Activated T-cell treated with anti-CD3 and anti-CD28 coated beads, Interleukin-2, amount 50 U/mL, for 4 hours (primary cell): ENCODE measurements around the gene GMDS. TPM values are rescaled to one million over a fixed set of nuclear protein-coding genes. Genes with fewer than 3 reads are reported as not detected.

ENCODE experiments used
- ATAC-seq, 2 donors: fragments of 200-7000 bp; cut with Tn5 transposase; one replicate each; pipeline ENCODE4 v1.10.0; 2021
- DNase-seq: peaks from one replicate; pipeline ENCODE4 v3.0.0-alpha.2; 2020
- H3K27me3 Mint-ChIP-seq: one replicate; pipeline ENCODE4 v1.8.0; 2021; ENCODE audit warnings: low read depth, mixed read lengths
- H3K36me3 Mint-ChIP-seq: one replicate; pipeline ENCODE4 v1.8.0; 2022; ENCODE audit warnings: mixed read lengths; ENCODE audit not compliant: insufficient read depth
- H3K4me1 Mint-ChIP-seq: one replicate; pipeline ENCODE4 v1.8.0; 2021; ENCODE audit warnings: low read depth, mixed read lengths
- H3K4me3 Mint-ChIP-seq: one replicate; pipeline ENCODE4 v1.8.0; 2021; ENCODE audit warnings: mild to moderate bottlenecking, moderate library complexity, mixed read lengths
- H3K9me3 Mint-ChIP-seq: one replicate; pipeline ENCODE4 v1.8.0; 2021; ENCODE audit warnings: mixed read lengths
- total RNA-seq, 3 donors: library from RNA; stranded (reverse); gene quantifications; one replicate each; pipeline ENCODE4 v1.2.1, GENCODE V29; 2021

The GMDS gene
- total RNA-seq, 3 donors from 2014 or later, result 38.9 to 48.0 (median 43.9) TPM

- H3K9me3 Mint-ChIP-seq, result no peaks in the 10 kb centered on the region
- H3K4me1 Mint-ChIP-seq, result peaks cover 13% of the 10 kb centered on the region
- no peak for DNase-seq
Observed at GRCh38 chr6:2133716-2134310, 111.6 kb downstream of the GMDS start.

GRCh38 chr6:2132916-2133315 lies 112.5 kb downstream of the GMDS start:
- H3K4me3 Mint-ChIP-seq, result no peak overlapping the region
- no peak for DNase-seq
- H3K9me3 Mint-ChIP-seq, result no peaks in the 10 kb centered on the region
- H3K27me3 Mint-ChIP-seq, result no peaks in the 10 kb centered on the region
- ATAC-seq, result no peak
- H3K4me1 Mint-ChIP-seq, result peaks cover 18% of the 10 kb centered on the region
- no peaks in the 10 kb centered on the region for H3K36me3 Mint-ChIP-seq

More at GRCh38 chr6:2133716-2134310, 111.6 kb downstream of the GMDS start:
- H3K27me3 Mint-ChIP-seq, result no peaks in the 10 kb centered on the region
- no peaks in the 10 kb centered on the region for H3K36me3 Mint-ChIP-seq
- H3K4me3 Mint-ChIP-seq, result no peak overlapping the region
- no peak for ATAC-seq

- Mint-ChIP-seq H3K4me3 (no peak overlapping the region), H3K9me3 (no peaks in the 10 kb centered on the region), H3K36me3 (no peaks in the 10 kb centered on the region), H3K4me1 (peaks cover 23% of the 10 kb centered on the region), H3K27me3 (no peaks in the 10 kb centered on the region)
- DNase-seq (no peak), ATAC-seq (no peak)
Observed at GRCh38 chr6:2132416-2132815, 113.0 kb downstream of the GMDS start.

GRCh38 chr6:2129182-2129621 lies 116.2 kb downstream of the GMDS start:
- ATAC-seq (no peak), DNase-seq (no peak)
- Mint-ChIP-seq H3K4me3 (peak overlapping the region; percentile 10), H3K4me1 (peaks cover 31% of the 10 kb centered on the region), H3K36me3 (peaks cover 2% of the 10 kb centered on the region), H3K27me3 (no peaks in the 10 kb centered on the region), H3K9me3 (no peaks in the 10 kb centered on the region)

- ATAC-seq, result peak; percentile 86
- Mint-ChIP-seq H3K36me3 (peaks cover 7% of the 10 kb centered on the region), H3K9me3 (no peaks in the 10 kb centered on the region), H3K4me1 (peaks cover 31% of the 10 kb centered on the region), H3K4me3 (no peak overlapping the region), H3K27me3 (no peaks in the 10 kb centered on the region)
- DNase-seq, result peak; percentile 11
Observed at GRCh38 chr6:2127484-2127911, 117.9 kb downstream of the GMDS start.

GRCh38 chr6:2126351-2126750 lies 119.1 kb downstream of the GMDS start:
- no peaks in the 10 kb centered on the region for H3K9me3 Mint-ChIP-seq
- peaks cover 31% of the 10 kb centered on the region for H3K4me1 Mint-ChIP-seq
- DNase-seq (no peak), ATAC-seq (no peak)
- H3K36me3 Mint-ChIP-seq, result peaks cover 10% of the 10 kb centered on the region
- no peaks in the 10 kb centered on the region for H3K27me3 Mint-ChIP-seq
- no peak overlapping the region for H3K4me3 Mint-ChIP-seq

- Mint-ChIP-seq H3K27me3 (no peaks in the 10 kb centered on the region), H3K4me3 (no peak overlapping the region), H3K36me3 (peaks cover 15% of the 10 kb centered on the region), H3K9me3 (no peaks in the 10 kb centered on the region), H3K4me1 (peaks cover 28% of the 10 kb centered on the region)
- ATAC-seq, result no peak
- DNase-seq, result no peak
Observed at GRCh38 chr6:2125158-2125557, 120.2 kb downstream of the GMDS start.

GRCh38 chr6:2124260-2124709 lies 121.1 kb downstream of the GMDS start:
- no peak for DNase-seq
- no peaks in the 10 kb centered on the region for H3K27me3 Mint-ChIP-seq
- H3K4me3 Mint-ChIP-seq, result no peak overlapping the region
- H3K9me3 Mint-ChIP-seq, result no peaks in the 10 kb centered on the region
- ATAC-seq, result no peak
- peaks cover 25% of the 10 kb centered on the region for H3K4me1 Mint-ChIP-seq
- H3K36me3 Mint-ChIP-seq, result peaks cover 15% of the 10 kb centered on the region

- Mint-ChIP-seq H3K4me3 (no peak overlapping the region), H3K4me1 (no peaks in the 10 kb centered on the region), H3K9me3 (no peaks in the 10 kb centered on the region), H3K27me3 (no peaks in the 10 kb centered on the region), H3K36me3 (peaks cover 15% of the 10 kb centered on the region)
- ATAC-seq, result no peak
- DNase-seq, result no peak
Observed at GRCh38 chr6:2120912-2121311, 124.5 kb downstream of the GMDS start.

- no peak overlapping the region for H3K4me3 Mint-ChIP-seq
- no peak for ATAC-seq
Observed at GRCh38 chr6:2119275-2119674, 126.1 kb downstream of the GMDS start.

GRCh38 chr6:2118136-2118535 lies 127.3 kb downstream of the GMDS start:
- no peak for DNase-seq
- Mint-ChIP-seq H3K27me3 (no peaks in the 10 kb centered on the region), H3K4me3 (no peak overlapping the region), H3K36me3 (peaks cover 23% of the 10 kb centered on the region), H3K9me3 (no peaks in the 10 kb centered on the region), H3K4me1 (no peaks in the 10 kb centered on the region)
- ATAC-seq, result no peak

More at GRCh38 chr6:2119275-2119674, 126.1 kb downstream of the GMDS start:
- DNase-seq, result no peak
- no peaks in the 10 kb centered on the region for H3K27me3 Mint-ChIP-seq
- no peaks in the 10 kb centered on the region for H3K9me3 Mint-ChIP-seq
- peaks cover 17% of the 10 kb centered on the region for H3K36me3 Mint-ChIP-seq
- H3K4me1 Mint-ChIP-seq, result no peaks in the 10 kb centered on the region

GRCh38 chr6:2117447-2117846 lies 128.0 kb downstream of the GMDS start:
- ATAC-seq (no peak), DNase-seq (no peak)
- Mint-ChIP-seq H3K36me3 (peaks cover 22% of the 10 kb centered on the region), H3K4me3 (no peak overlapping the region), H3K9me3 (no peaks in the 10 kb centered on the region), H3K27me3 (no peaks in the 10 kb centered on the region), H3K4me1 (peaks cover 6% of the 10 kb centered on the region)

- no peak for ATAC-seq
- no peaks in the 10 kb centered on the region for H3K27me3 Mint-ChIP-seq
Observed at GRCh38 chr6:2116496-2116895, 128.9 kb downstream of the GMDS start.

GRCh38 chr6:2114100-2114499 lies 131.3 kb downstream of the GMDS start:
- ATAC-seq, result no peak
- Mint-ChIP-seq H3K36me3 (peaks cover 18% of the 10 kb centered on the region), H3K27me3 (no peaks in the 10 kb centered on the region), H3K4me1 (peaks cover 31% of the 10 kb centered on the region), H3K4me3 (no peak overlapping the region), H3K9me3 (peaks cover 4% of the 10 kb centered on the region)
- no peak for DNase-seq

More at GRCh38 chr6:2116496-2116895, 128.9 kb downstream of the GMDS start:
- Mint-ChIP-seq H3K36me3 (peaks cover 18% of the 10 kb centered on the region), H3K9me3 (no peaks in the 10 kb centered on the region), H3K4me1 (peaks cover 14% of the 10 kb centered on the region), H3K4me3 (no peak overlapping the region)
- DNase-seq, result no peak

GRCh38 chr6:2111162-2111677 lies 134.2 kb downstream of the GMDS start:
- Mint-ChIP-seq H3K36me3 (peaks cover 18% of the 10 kb centered on the region), H3K4me3 (peak overlapping the region; percentile 66), H3K27me3 (no peaks in the 10 kb centered on the region), H3K4me1 (peaks cover 32% of the 10 kb centered on the region), H3K9me3 (peaks cover 4% of the 10 kb centered on the region)
- ATAC-seq, result peak; percentile 85 to 87
- no peak for DNase-seq
